Mammary epithelial cell (primary cell): ENCODE measurements around the gene HNMT.

ENCODE experiments used
- CTCF ChIP-seq, 2 donors: IDR thresholded peaks in 1 of 2; conservative IDR thresholded peaks in 1 of 2; 2 replicates each; pipeline ENCODE4 v1.5.1; 2011 to 2012; ENCODE audit warnings: inconsistent platforms in 2 of 2, low read length in 2 of 2, mild to moderate bottlenecking in 2 of 2, control low read depth in 1 of 2, low read depth in 1 of 2; ENCODE audit not compliant: insufficient read depth in 1 of 2; ENCODE audit errors: extremely low read depth in 1 of 2
- EZH2 ChIP-seq: IDR thresholded peaks from 2 replicates; pipeline ENCODE4 v1.6.1; 2012; ENCODE audit warnings: low read length, inconsistent platforms, borderline replicate concordance

- no peak for TF ChIP-seq EZH2
- TF ChIP-seq CTCF (conservative IDR thresholded peaks at IDR 0.05 in 1 of 2, IDR thresholded peaks at IDR 0.05 in 1 of 2; ENCODE audit: extremely low read depth in 1 of 2, insufficient read depth in 1 of 2, low read depth in 1 of 2, low read length in 2 of 2), result no peak
Measured at GRCh38 chr2:138040616-138041015, 76.3 kb downstream of the HNMT start.
